ENCODE results near the gene PPFIBP1. TPM values are rescaled to one million over a fixed set of nuclear protein-coding genes. Genes with fewer than 3 reads are reported as not detected.
A peak's percentile ranks its signal among the peaks of the same experiment; 100 is the strongest.
"Not testable (repeated sequence)": the region's sequence is repeated elsewhere in the genome, so short reads cannot be mapped to it uniquely, and the experiment has no call there.

PPFIBP1 gene
- polyA plus RNA-seq, 1 donor (not counting 4 experiments of a cell fraction or from before 2014, with no cell fraction given), result 83.5 TPM

GRCh38 chr12:27595231-27595642, 71.2 kb downstream of the PPFIBP1 start:
- peaks cover 3 to 4% of the 10 kb centered on the region in 2 experiments for H3K36me3 ChIP-seq (ENCODE audit: control insufficient read depth in 2 of 2, extremely low read depth in 1 of 2, insufficient read depth in 2 of 2, low read length in 2 of 2)
- no peak overlapping the region for H3K4me2 ChIP-seq (ENCODE audit: control insufficient read depth, extremely low read depth, insufficient read depth, low read depth, low read length)
- TF ChIP-seq CTCF (optimal IDR thresholded peaks at IDR 0.05 in 1 of 3, IDR thresholded peaks at IDR 0.05 in 1 of 3, conservative IDR thresholded peaks at IDR 0.05 in 1 of 3; ENCODE audit: extremely low read depth in 1 of 3, insufficient read depth in 2 of 3, low read length in 3 of 3), result no peak
- no peak for TF ChIP-seq EZH2 (IDR thresholded peaks at IDR 0.05; ENCODE audit: low read length)
- no peak overlapping the region for H2AFZ ChIP-seq (ENCODE audit: control insufficient read depth, low read length)
- no peaks in the 10 kb centered on the region for H3K9me3 ChIP-seq (ENCODE audit: control insufficient read depth, low read depth, low read length)
- no peak overlapping the region for H3K4me3 ChIP-seq (ENCODE audit: control insufficient read depth in 2 of 3, extremely low read depth in 1 of 3, insufficient read depth in 2 of 3, low read depth in 1 of 3, low read length in 3 of 3)
- H3K79me2 ChIP-seq (ENCODE audit: control insufficient read depth, insufficient read depth, low read length), result peaks cover 52% of the 10 kb centered on the region
- no peak for FAIRE-seq
- peaks cover 38% of the 10 kb centered on the region for H3K4me1 ChIP-seq (ENCODE audit: control insufficient read depth, extremely low read depth, insufficient read depth, low read length)
- H4K20me1 ChIP-seq (ENCODE audit: control insufficient read depth, extremely low read depth, insufficient read depth, low read length), result no peaks in the 10 kb centered on the region
- no peak overlapping the region for H3K9ac ChIP-seq (ENCODE audit: control insufficient read depth, extremely low read depth, insufficient read depth, low read length)
- H3K27me3 ChIP-seq (ENCODE audit: control insufficient read depth, extremely low read depth, insufficient read depth, low read length), result no peaks in the 10 kb centered on the region
- H3K27ac ChIP-seq (ENCODE audit: control insufficient read depth, insufficient read depth, low read length), result peak overlapping the region; percentile 16
- DNase-seq (ENCODE audit: low read depth, low spot score), result no peak
- dilution Hi-C loops (cut with MboI; ENCODE audit: extremely low pct_ligation_motif_present, low sequenced_read_pairs), result no loop called here
- peaks cover 2% of the 10 kb centered on the region for H3K9me1 ChIP-seq (ENCODE audit: control insufficient read depth, extremely low read depth, insufficient read depth, low read length)

DNA sequence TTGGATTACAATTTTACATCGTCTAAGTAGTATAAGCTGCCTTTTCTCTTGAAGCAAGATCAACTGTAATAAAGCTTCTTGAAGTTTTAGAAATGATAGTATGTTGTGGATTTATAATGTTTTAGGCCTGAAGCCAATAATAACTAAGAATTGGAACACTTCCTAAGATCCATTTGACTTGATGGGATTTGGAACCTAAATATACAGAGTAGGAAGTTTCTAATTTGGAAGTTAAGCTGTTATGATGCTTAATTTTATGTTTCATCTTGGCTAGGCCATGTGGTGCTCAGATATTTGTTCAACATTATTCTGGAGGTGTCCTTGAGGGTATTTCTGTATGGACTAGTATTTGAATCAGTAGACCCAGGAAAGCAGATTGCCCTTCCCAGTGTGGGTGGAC, 74.9 kb downstream of the PPFIBP1 start:
- DNase-seq (ENCODE audit: low read depth, low spot score); H3K9ac ChIP-seq (ENCODE audit: control insufficient read depth, extremely low read depth, insufficient read depth, low read length); FAIRE-seq; H3K4me1 ChIP-seq (ENCODE audit: control insufficient read depth, extremely low read depth, insufficient read depth, low read length); H4K20me1 ChIP-seq (ENCODE audit: control insufficient read depth, extremely low read depth, insufficient read depth, low read length); H3K36me3 ChIP-seq (ENCODE audit: control insufficient read depth in 2 of 2, extremely low read depth in 1 of 2, insufficient read depth in 2 of 2, low read length in 2 of 2); H3K27me3 ChIP-seq (ENCODE audit: control insufficient read depth, extremely low read depth, insufficient read depth, low read length); H3K4me2 ChIP-seq (ENCODE audit: control insufficient read depth, extremely low read depth, insufficient read depth, low read depth, low read length); H3K4me3 ChIP-seq (ENCODE audit: control insufficient read depth in 2 of 3, extremely low read depth in 1 of 3, insufficient read depth in 2 of 3, low read depth in 1 of 3, low read length in 3 of 3); dilution Hi-C loops (cut with MboI; ENCODE audit: extremely low pct_ligation_motif_present, low sequenced_read_pairs); H3K9me3 ChIP-seq (ENCODE audit: control insufficient read depth, low read depth, low read length); H3K9me1 ChIP-seq (ENCODE audit: control insufficient read depth, extremely low read depth, insufficient read depth, low read length); H2AFZ ChIP-seq (ENCODE audit: control insufficient read depth, low read length); H3K27ac ChIP-seq (ENCODE audit: control insufficient read depth, insufficient read depth, low read length): not testable (repeated sequence)
- H3K79me2 ChIP-seq (ENCODE audit: control insufficient read depth, insufficient read depth, low read length), result peaks cover 70% of the 10 kb centered on the region

DNA sequence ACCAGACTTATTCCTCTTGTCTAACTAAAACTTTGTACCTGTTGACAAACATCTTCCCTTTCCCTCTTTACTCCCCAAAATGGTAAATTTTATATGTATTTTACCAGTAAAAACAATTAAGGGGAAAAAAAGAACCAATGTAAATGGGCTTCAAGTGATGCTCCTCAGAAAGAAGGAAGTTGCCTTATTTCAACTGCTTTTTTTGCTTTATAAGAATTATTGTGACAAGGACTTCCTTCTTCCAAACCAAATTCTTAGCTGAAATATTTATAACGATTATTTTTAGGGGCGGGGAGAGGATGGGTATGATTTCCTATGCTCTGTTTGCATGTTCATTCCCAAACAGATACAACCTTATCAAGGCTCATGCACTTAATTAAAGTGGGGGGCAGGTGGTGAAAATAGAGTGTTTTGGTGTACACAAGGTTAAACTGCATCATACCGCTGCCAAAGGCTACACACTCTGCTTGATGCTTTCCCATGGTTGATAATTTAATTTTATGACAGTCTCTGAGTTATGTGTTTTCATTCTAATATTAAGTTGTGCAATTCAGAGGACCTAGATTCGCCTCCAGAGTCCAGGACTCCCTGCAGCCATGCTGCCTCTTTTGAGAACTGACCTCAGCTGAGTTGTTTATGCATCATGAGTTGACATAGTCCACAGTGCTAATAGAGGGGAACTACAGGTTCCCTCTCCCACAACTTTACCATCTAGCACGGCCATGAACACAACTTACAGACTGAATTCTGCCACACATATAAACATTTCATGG, 77.2 kb downstream of the PPFIBP1 start:
- H3K36me3 ChIP-seq (ENCODE audit: control insufficient read depth in 2 of 2, extremely low read depth in 1 of 2, insufficient read depth in 2 of 2, low read length in 2 of 2); H3K9me1 ChIP-seq (ENCODE audit: control insufficient read depth, extremely low read depth, insufficient read depth, low read length); H3K9ac ChIP-seq (ENCODE audit: control insufficient read depth, extremely low read depth, insufficient read depth, low read length); H3K4me2 ChIP-seq (ENCODE audit: control insufficient read depth, extremely low read depth, insufficient read depth, low read depth, low read length); H2AFZ ChIP-seq (ENCODE audit: control insufficient read depth, low read length); H3K9me3 ChIP-seq (ENCODE audit: control insufficient read depth, low read depth, low read length); H3K4me1 ChIP-seq (ENCODE audit: control insufficient read depth, extremely low read depth, insufficient read depth, low read length); H3K27ac ChIP-seq (ENCODE audit: control insufficient read depth, insufficient read depth, low read length); H3K4me3 ChIP-seq (ENCODE audit: control insufficient read depth in 2 of 3, extremely low read depth in 1 of 3, insufficient read depth in 2 of 3, low read depth in 1 of 3, low read length in 3 of 3); DNase-seq (ENCODE audit: low read depth, low spot score); dilution Hi-C loops (cut with MboI; ENCODE audit: extremely low pct_ligation_motif_present, low sequenced_read_pairs); H3K27me3 ChIP-seq (ENCODE audit: control insufficient read depth, extremely low read depth, insufficient read depth, low read length); H4K20me1 ChIP-seq (ENCODE audit: control insufficient read depth, extremely low read depth, insufficient read depth, low read length): not testable (repeated sequence)
- H3K79me2 ChIP-seq (ENCODE audit: control insufficient read depth, insufficient read depth, low read length), result peaks cover 72% of the 10 kb centered on the region
- FAIRE-seq, result peak; percentile 53
